Uterus (tissue), 4 donors: ENCODE data around the gene ARHGAP15. TPM values are rescaled to one million over a fixed set of nuclear protein-coding genes. Genes with fewer than 3 reads are reported as not detected.

Experiments used
- DNase-seq, 2 donors: peaks; one replicate each; pipeline ENCODE4 v3.0.0-alpha.2; 2019 to 2020
- H3K27ac ChIP-seq, 2 donors: fragments of 200-600 bp; sonication (generic); 1 replicate in 1 of 2; 2 replicates in 1 of 2; pipeline ENCODE4 v1.5.1; 2016 to 2018
- H3K27me3 ChIP-seq, 2 donors: fragments of 200-600 bp; sonication (generic); one replicate each; pipeline ENCODE4 v1.5.1; 2018 to 2019; ENCODE audit warnings: control low read depth in 1 of 2
- H3K36me3 ChIP-seq, 2 donors: fragments of 200-600 bp; sonication (generic); one replicate each; pipeline ENCODE4 v1.5.1; 2019; ENCODE audit warnings: control low read depth in 1 of 2
- H3K4me1 ChIP-seq, 2 donors: fragments of 200-600 bp; sonication (generic); one replicate each; pipeline ENCODE4 v1.5.1; 2018 to 2019; ENCODE audit warnings: control low read depth in 1 of 2
- H3K4me3 ChIP-seq, 2 donors: fragments of 200-600 bp; sonication (generic); 1 replicate in 1 of 2; 2 replicates in 1 of 2; pipeline ENCODE4 v1.5.1; 2018 to 2019; ENCODE audit warnings: mild to moderate bottlenecking in 1 of 2
- H3K9me3 ChIP-seq, 2 donors: fragments of 200-600 bp; sonication (generic); one replicate each; pipeline ENCODE4 v1.5.1; 2019; ENCODE audit warnings: control low read depth in 1 of 2
- CTCF ChIP-seq, 4 experiments: fragments of 200-600 bp in 2 of 4; fragments of 450-650 bp in 2 of 4; sonication (generic) in 2 of 4; IDR thresholded peaks; one replicate each; pipeline ENCODE4 v1.5.1; 2016 to 2019; ENCODE audit warnings: antibody characterized with exemption in 4 of 4, mild to moderate bottlenecking in 2 of 4, moderate library complexity in 1 of 4
- POLR2A ChIP-seq, 2 donors: fragments of 450-650 bp; IDR thresholded peaks; one replicate each; pipeline ENCODE4 v1.6.1; 2016; ENCODE audit warnings: antibody characterized with exemption in 2 of 2, mild to moderate bottlenecking in 1 of 2, moderate library complexity in 1 of 2
- intact Hi-C: fragments of 100-400 bp; cut with DNase I; formaldehyde crosslinking; loops from one replicate; pipeline ENCODE4 v1.15.1; 2023; ENCODE audit warnings: low total_unique reads
- total RNA-seq, 4 donors: library from RNA; depleted of rRNA in 3 of 4; stranded (reverse); fragments of >200 nt in 3 of 4; gene quantifications; one replicate each; pipeline versions ENCODE4 v1.1.0 to v1.2.4, GENCODE V29; 2014 to 2023
- donor health status: DM: yes; HTN: yes; CAD: no.

ARHGAP15 gene
- total RNA-seq, 4 donors from 2014 or later, result 0.88 to 28.4 (median 6.6) TPM

- no peak for DNase-seq
- intact Hi-C loops, result no loop called here
- TF ChIP-seq POLR2A (IDR thresholded peaks at IDR 0.05) (no peak), CTCF (IDR thresholded peaks at IDR 0.05) (no peak)
- no peaks in the 10 kb centered on the region for H3K36me3 ChIP-seq
- H3K4me1 ChIP-seq, result no peaks in the 10 kb centered on the region
- H3K27me3 ChIP-seq, result no peaks in the 10 kb centered on the region
- H3K4me3 ChIP-seq, result no peak overlapping the region
- no peaks in the 10 kb centered on the region for H3K9me3 ChIP-seq
- no peak overlapping the region for H3K27ac ChIP-seq
Observed at GRCh38 chr2:143792602-143793001, 663.4 kb downstream of the ARHGAP15 start.

- intact Hi-C loops, result no loop called here
- DNase-seq, result no peak
- Histone ChIP-seq H3K27ac (no peak overlapping the region), H3K9me3 (no peaks in the 10 kb centered on the region), H3K27me3 (no peaks in the 10 kb centered on the region), H3K4me3 (no peak overlapping the region), H3K36me3 (no peaks in the 10 kb centered on the region), H3K4me1 (no peaks in the 10 kb centered on the region)
- TF ChIP-seq CTCF (IDR thresholded peaks at IDR 0.05), result no peak
- no peak for TF ChIP-seq POLR2A (IDR thresholded peaks at IDR 0.05)
Observed at GRCh38 chr2:143793381-143793780, 664.2 kb downstream of the ARHGAP15 start.

GRCh38 chr2:143796051-143796450 is 666.8 kb downstream of the ARHGAP15 start:
- no peak overlapping the region for H3K4me3 ChIP-seq
- DNase-seq, result no peak
- no peak for TF ChIP-seq CTCF (IDR thresholded peaks at IDR 0.05)
- no peak for TF ChIP-seq POLR2A (IDR thresholded peaks at IDR 0.05)
- no peaks in the 10 kb centered on the region for H3K4me1 ChIP-seq
- H3K27me3 ChIP-seq, result no peaks in the 10 kb centered on the region
- no peaks in the 10 kb centered on the region for H3K9me3 ChIP-seq
- intact Hi-C loops, result no loop called here
- H3K27ac ChIP-seq, result no peak overlapping the region
- no peaks in the 10 kb centered on the region for H3K36me3 ChIP-seq

GRCh38 chr2:143801561-143801960 is 672.3 kb downstream of the ARHGAP15 start:
- intact Hi-C loops, result no loop called here
- Histone ChIP-seq H3K27ac (no peak overlapping the region), H3K4me1 (no peaks in the 10 kb centered on the region), H3K9me3 (no peaks in the 10 kb centered on the region), H3K4me3 (no peak overlapping the region), H3K27me3 (no peaks in the 10 kb centered on the region), H3K36me3 (no peaks in the 10 kb centered on the region)
- DNase-seq, result no peak
- TF ChIP-seq POLR2A (IDR thresholded peaks at IDR 0.05) (no peak), CTCF (IDR thresholded peaks at IDR 0.05) (no peak)

GRCh38 chr2:143802242-143802641 is 673.0 kb downstream of the ARHGAP15 start:
- Histone ChIP-seq H3K27ac (no peak overlapping the region), H3K4me3 (no peak overlapping the region), H3K27me3 (no peaks in the 10 kb centered on the region), H3K4me1 (no peaks in the 10 kb centered on the region), H3K36me3 (no peaks in the 10 kb centered on the region), H3K9me3 (no peaks in the 10 kb centered on the region)
- TF ChIP-seq POLR2A (IDR thresholded peaks at IDR 0.05) (no peak), CTCF (IDR thresholded peaks at IDR 0.05) (no peak)
- DNase-seq, result no peak
- intact Hi-C loops, result no loop called here
